HEK293T (cell line): ENCODE data around the gene CYP51A1.
A peak's percentile ranks its signal among the peaks of the same experiment; 100 is the strongest.

Experiments used
- CTCF ChIA-PET: fragments of 350-600 bp; formaldehyde crosslinking; extraction: SDS; loops from one replicate; lab custom pipeline; 2021; ENCODE audit warnings: antibody characterized with exemption, inconsistent platforms; lab: Yijun Ruan, JAX
- POLR2A ChIA-PET: fragments of 350-600 bp; formaldehyde crosslinking; extraction: SDS; loops from one replicate; lab custom pipeline; 2020; ENCODE audit warnings: antibody characterized with exemption, inconsistent platforms; lab: Yijun Ruan, JAX
- DNase-seq: peaks from one replicate; pipeline ENCODE4 v3.0.0; 2012; ENCODE audit warnings: mixed read lengths; ENCODE audit errors: extremely low spot score
- ARNT ChIP-seq: fragments of 450-650 bp; IDR thresholded peaks from 2 replicates; pipeline ENCODE4 v1.6.1; 2017; ENCODE audit warnings: mild to moderate bottlenecking
- BHLHE40 ChIP-seq: fragments of 450-650 bp; IDR thresholded peaks from 2 replicates; pipeline ENCODE4 v1.6.1; 2016; ENCODE audit warnings: mild to moderate bottlenecking, moderate library complexity, borderline replicate concordance
- ELF4 ChIP-seq: fragments of 450-650 bp; IDR thresholded peaks from 2 replicates; pipeline ENCODE4 v1.6.1; 2017; ENCODE audit warnings: antibody characterized with exemption
- FOXA1 ChIP-seq: fragments of 450-650 bp; IDR thresholded peaks from 2 replicates; pipeline ENCODE4 v1.6.1; 2016; ENCODE audit warnings: mild to moderate bottlenecking
- FOXK2 ChIP-seq: fragments of 450-650 bp; IDR thresholded peaks from 2 replicates; pipeline ENCODE4 v1.6.1; 2016; ENCODE audit warnings: mild to moderate bottlenecking
- FOXM1 ChIP-seq: fragments of 450-650 bp; IDR thresholded peaks from 2 replicates; pipeline ENCODE4 v1.6.1; 2017; ENCODE audit warnings: mild to moderate bottlenecking, borderline replicate concordance
- HDGF ChIP-seq: fragments of 450-650 bp; IDR thresholded peaks from 2 replicates; pipeline ENCODE4 v1.6.1; 2017; ENCODE audit warnings: antibody characterized with exemption, borderline replicate concordance
- L3MBTL2 ChIP-seq: fragments of 450-650 bp; conservative IDR thresholded peaks from 2 replicates; pipeline ENCODE4 v1.6.1; 2016; ENCODE audit warnings: mild to moderate bottlenecking
- LEF1 ChIP-seq: fragments of 450-650 bp; IDR thresholded peaks from 2 replicates; pipeline ENCODE4 v1.6.1; 2017; ENCODE audit warnings: mild to moderate bottlenecking, borderline replicate concordance
- NFRKB ChIP-seq: fragments of 450-650 bp; IDR thresholded peaks from 2 replicates; pipeline ENCODE4 v1.6.1; 2016; ENCODE audit warnings: mild to moderate bottlenecking, moderate library complexity
- SP1 ChIP-seq: fragments of 450-650 bp; IDR thresholded peaks from 2 replicates; pipeline ENCODE4 v1.6.1; 2017
- SUZ12 ChIP-seq: fragments of 450-650 bp; IDR thresholded peaks from 2 replicates; pipeline ENCODE4 v1.6.1; 2016; ENCODE audit warnings: mild to moderate bottlenecking
- TARDBP ChIP-seq: fragments of 450-650 bp; IDR thresholded peaks from 2 replicates; pipeline ENCODE4 v1.6.1; 2016
- ZNF384 ChIP-seq: fragments of 450-650 bp; IDR thresholded peaks from 2 replicates; pipeline ENCODE4 v1.6.1; 2016
- TF ChIP-seq, protein P1 (sequence below): fragments of 450-650 bp; IDR thresholded peaks from 2 replicates; pipeline ENCODE4 v1.6.1; 2016

CYP51A1 gene

DNA sequence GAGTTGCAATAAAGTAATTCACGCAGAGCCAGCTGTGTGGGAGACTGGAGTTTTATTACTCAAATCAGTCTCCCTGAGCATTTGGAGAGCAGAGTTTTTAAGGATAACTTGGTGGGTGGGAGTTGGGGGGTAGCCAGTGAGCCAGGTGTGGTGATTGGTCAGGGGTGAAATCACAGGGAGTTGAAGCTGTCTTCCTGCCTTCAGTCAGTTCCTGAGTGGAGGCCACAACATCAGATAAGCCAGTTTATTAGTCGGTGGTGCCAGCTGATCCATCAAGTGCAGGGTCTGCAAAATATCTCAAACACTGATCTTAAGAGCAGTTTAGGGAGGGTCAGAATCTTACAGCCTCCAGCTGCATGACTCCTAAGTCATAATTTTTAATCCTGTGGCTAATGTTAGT is 3.3 kb upstream of the CYP51A1 start:
- POLR2A ChIA-PET = interaction anchor here (1.4 kb wide), 1 partner anchor 12 kb away, joined by 3 read pairs; no protein-coding TSS in a partner anchor
- CTCF ChIA-PET = no interaction called here
- DNase-seq = no peak
- TF ChIP-seq LEF1 (no peak), FOXA1 (no peak), L3MBTL2 (no peak), HDGF (no peak), SUZ12 (no peak), ELF4 (no peak)

DNA sequence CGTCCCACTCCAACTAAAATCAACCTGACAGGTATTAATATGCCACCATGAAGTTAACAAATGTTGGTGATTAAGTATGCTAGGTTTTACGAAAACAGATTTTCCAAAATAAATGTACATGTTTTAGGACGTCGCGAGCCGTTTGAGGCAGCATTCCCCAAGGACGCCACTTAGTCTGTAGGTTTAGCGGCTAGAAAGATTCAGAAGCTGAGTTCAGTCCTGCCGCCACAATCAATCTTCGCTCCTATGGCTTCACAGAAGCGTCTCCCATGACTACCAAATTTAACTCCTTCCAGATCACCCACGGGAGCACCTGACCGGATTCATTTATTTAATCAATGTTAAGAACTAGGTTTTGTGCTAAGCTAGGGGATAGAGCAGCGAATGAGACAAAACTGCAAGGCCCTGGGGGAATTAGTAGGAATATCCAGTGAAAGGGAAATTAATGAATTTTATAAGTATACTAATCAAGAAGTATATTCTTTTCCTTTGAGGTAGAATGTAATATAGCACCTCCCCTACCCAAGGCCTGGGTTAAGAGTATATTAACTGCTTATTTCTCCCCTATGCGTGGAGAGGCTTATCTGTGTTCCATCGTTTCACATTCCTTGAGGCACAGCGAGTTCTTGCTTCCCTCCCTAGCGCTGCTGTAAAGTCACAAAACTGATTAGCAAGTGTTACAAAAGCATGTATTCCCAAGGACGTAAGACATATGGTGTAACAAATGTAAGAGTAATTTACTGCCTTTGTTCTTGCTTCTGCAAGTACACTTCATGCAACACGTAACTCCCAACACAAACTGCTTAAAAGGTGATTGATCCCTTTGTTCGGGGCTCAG is 994 bp upstream of the CYP51A1 start:
- no peak for TF ChIP-seq TARDBP
- TF ChIP-seq, protein P1, sequence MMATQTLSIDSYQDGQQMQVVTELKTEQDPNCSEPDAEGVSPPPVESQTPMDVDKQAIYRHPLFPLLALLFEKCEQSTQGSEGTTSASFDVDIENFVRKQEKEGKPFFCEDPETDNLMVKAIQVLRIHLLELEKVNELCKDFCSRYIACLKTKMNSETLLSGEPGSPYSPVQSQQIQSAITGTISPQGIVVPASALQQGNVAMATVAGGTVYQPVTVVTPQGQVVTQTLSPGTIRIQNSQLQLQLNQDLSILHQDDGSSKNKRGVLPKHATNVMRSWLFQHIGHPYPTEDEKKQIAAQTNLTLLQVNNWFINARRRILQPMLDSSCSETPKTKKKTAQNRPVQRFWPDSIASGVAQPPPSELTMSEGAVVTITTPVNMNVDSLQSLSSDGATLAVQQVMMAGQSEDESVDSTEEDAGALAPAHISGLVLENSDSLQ = peak; percentile 90
- TF ChIP-seq NFRKB = no peak
- TF ChIP-seq SP1 = no peak
- ChIA-PET POLR2A (interaction anchor here (0.9 to 2.4 kb wide), 11 partner anchors 10 to 317 kb away, joined by 3 to 13 read pairs (median 6); partner anchors contain the start of genes AKAP9, ANKIB1, GATAD1 and KRIT1), CTCF (interaction anchor here (0.5 kb wide), 1 partner anchor 9 kb away, joined by 3 read pairs; no protein-coding TSS in a partner anchor)
- peak; percentile 31 for DNase-seq

DNA sequence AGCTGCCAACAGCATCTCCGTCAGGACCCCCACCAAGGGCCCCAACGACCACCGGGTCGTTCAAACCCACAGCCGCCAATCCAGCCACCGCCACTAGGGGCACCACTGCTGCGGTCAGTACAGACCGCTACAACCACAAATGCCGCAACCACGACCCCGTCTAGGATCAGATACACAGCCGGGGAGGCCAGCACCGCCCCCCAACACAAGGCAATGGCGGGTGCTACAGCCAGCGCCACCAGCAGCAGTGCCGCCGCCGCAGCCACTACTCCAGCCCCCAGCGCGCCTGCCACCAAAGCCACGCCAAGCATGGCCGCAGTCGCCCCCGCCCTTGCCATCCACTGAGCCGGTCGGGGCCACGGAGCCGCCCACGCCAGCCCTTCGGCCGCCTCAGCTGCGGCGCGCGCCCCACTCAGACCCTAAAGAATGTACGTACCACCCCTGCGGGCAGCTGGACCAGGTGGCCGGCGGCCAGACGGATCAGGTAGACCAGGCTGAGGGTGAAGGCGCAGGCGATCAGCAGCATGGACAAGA is 473 bp downstream of the CYP51A1 start:
- POLR2A ChIA-PET = interaction anchor here (0.7 to 2.4 kb wide), 8 partner anchors 9 to 314 kb away, joined by 3 to 13 read pairs (median 4); partner anchors contain the start of genes AKAP9, ANKIB1, GATAD1 and KRIT1
- CTCF ChIA-PET = interaction anchor here (0.7 kb wide), 2 partner anchors 8 to 9 kb away, joined by 3 read pairs; no protein-coding TSS in a partner anchor
- peak; percentile 50 for TF ChIP-seq TARDBP
- no peak for TF ChIP-seq FOXA1
- DNase-seq = peak; percentile 70

DNA sequence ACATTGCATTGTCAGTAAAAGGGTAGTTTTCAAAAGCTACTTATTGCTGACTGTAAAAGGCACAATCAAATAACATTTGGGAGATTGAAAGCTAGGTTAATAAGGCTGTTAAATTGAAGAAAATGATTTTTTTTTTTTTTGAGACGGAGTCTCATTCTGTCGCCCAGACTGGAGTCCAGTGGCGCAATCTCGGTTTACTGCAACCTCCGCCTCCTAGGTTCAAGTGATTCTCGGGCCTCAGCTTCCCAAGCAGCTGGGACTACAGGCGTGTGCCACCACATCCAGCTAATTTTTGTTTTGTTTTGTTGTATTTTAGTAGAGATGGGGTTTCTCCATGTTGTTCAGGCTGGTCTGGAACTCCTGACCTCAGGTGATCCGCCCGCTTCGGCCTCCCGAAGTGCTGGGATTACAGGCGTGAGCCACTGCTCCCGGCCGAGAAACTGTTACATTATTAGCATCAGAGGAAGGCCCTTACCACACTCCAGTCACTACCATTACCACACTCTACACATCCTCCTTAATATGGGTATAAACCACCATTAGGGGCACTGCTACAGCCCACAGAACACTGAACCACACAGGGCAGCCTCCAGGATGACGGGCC is 1.0 kb downstream of the CYP51A1 start:
- no peak for DNase-seq
- peak; percentile 52; the same call in 1 of the 2 replicates for TF ChIP-seq ZNF384
- TF ChIP-seq ARNT = no peak
- no peak for TF ChIP-seq FOXK2
- TF ChIP-seq, protein P1 = no peak
- no peak for TF ChIP-seq BHLHE40
- TF ChIP-seq FOXM1 = no peak
- TF ChIP-seq SP1 = no peak
- ChIA-PET CTCF (interaction anchor here (0.6 to 0.9 kb wide), 7 partner anchors 8 to 509 kb away, joined by 3 to 5 read pairs (median 3); partner anchors contain the start of gene MTERF1), POLR2A (interaction anchor here (0.6 to 2.4 kb wide), 8 partner anchors 8 to 314 kb away, joined by 3 to 13 read pairs (median 3); partner anchors contain the start of genes AKAP9, ANKIB1, GATAD1 and KRIT1)

DNA sequence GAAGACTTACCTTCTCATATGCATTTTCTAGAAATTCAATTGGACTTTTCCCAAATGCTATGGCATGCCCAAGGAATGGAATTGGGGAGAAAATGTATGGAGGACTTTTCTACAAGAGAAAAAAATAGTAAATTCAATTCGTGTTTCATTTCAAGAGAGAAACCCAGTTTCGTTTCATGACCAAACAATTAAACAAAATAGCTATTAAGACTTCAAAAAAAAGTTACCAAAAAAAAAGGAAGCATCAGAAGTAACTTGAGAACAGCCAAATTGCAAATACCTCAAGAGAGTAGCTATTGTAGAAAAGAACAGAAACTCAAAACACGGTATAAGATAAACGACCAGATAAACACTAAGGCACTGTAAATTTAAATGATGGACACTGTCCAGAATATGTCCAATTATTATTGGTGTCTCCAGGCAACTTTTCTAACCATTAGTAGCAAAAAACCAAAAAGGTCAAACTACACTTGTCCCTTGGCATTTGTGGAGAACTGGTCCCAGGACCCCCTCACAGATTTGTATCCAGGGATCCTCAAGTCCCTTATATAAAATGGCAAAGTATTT is 2.4 kb downstream of the CYP51A1 start:
- no peak for DNase-seq
- POLR2A ChIA-PET = no interaction called here
- no peak for TF ChIP-seq FOXK2
- TF ChIP-seq, protein P1 = peak; percentile 67
- CTCF ChIA-PET = interaction anchor here (0.5 to 1.1 kb wide), 2 partner anchors 47 to 349 kb away, joined by 3 read pairs; partner anchors contain the start of gene LRRD1

DNA sequence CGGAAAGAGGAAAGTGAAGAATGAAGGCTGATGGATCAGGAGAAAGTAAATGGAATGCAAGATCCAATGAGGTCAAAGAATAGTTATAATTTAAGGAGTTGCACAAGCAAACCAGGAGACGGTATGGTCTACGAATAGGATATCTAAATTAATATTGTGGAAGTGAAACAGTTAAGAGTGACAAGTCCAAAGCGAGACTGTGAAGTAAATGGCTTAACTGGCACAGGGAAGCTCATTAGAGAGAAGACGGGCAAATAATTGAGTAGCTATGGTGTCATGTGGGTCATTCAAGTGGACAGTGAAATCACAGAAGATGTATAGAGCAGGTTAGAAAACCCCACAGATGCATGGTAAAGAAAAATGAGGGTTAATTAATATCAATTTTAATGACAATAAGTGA is 3.2 kb downstream of the CYP51A1 start:
- ChIA-PET CTCF (interaction anchor here (1.1 kb wide), 1 partner anchor 48 kb away, joined by 3 read pairs; the partner anchor contains the start of gene LRRD1), POLR2A (no interaction called here)
- TF ChIP-seq FOXK2 (no peak), FOXM1 (no peak), ELF4 (no peak), ARNT (no peak), TARDBP (no peak), NFRKB (no peak), L3MBTL2 (no peak), SP1 (no peak), BHLHE40 (no peak), ZNF384 (no peak), FOXA1 (no peak)
- no peak for DNase-seq
